Activated CD4-positive, alpha-beta T cell treated with anti-CD3 and anti-CD28 coated beads, Interleukin-2, amount 10 ng/mL, durations not matched to agents 7 days and 5 days (primary cell): ENCODE results near the gene ELN. TPM values are rescaled to one million over a fixed set of nuclear protein-coding genes. Genes with fewer than 3 reads are reported as not detected.

Experiments used
- CTCF ChIA-PET: fragments of 350-600 bp; sonication (Branson Sonifier 250); formaldehyde crosslinking; loops from one replicate; lab custom pipeline; 2021; ENCODE audit warnings: antibody characterized with exemption; lab: Charles Lee
- POLR2A ChIA-PET: fragments of 350-600 bp; sonication (Branson Sonifier 250); formaldehyde crosslinking; loops from one replicate; lab custom pipeline; 2021; ENCODE audit warnings: antibody characterized with exemption; lab: Charles Lee
- DNase-seq: peaks from one replicate; pipeline ENCODE4 v3.0.0-alpha.2; 2020
- H3K27ac Mint-ChIP-seq: one replicate; pipeline ENCODE4 v1.8.0; 2021; ENCODE audit warnings: mild to moderate bottlenecking, moderate library complexity, mixed read lengths
- H3K27me3 Mint-ChIP-seq: one replicate; pipeline ENCODE4 v1.8.0; 2021; ENCODE audit warnings: mixed read lengths
- H3K36me3 Mint-ChIP-seq: one replicate; pipeline ENCODE4 v1.8.0; 2021; ENCODE audit warnings: low read depth, mixed read lengths
- H3K4me1 Mint-ChIP-seq: one replicate; pipeline ENCODE4 v1.8.0; 2021; ENCODE audit warnings: mixed read lengths
- H3K4me3 Mint-ChIP-seq: one replicate; pipeline ENCODE4 v1.8.0; 2021; ENCODE audit warnings: mild to moderate bottlenecking, moderate library complexity, mixed read lengths
- H3K9me3 Mint-ChIP-seq: one replicate; pipeline ENCODE4 v1.8.0; 2021; ENCODE audit warnings: mixed read lengths
- total RNA-seq, 2 experiments: library from RNA; stranded (reverse); gene quantifications; one replicate each; pipeline ENCODE4 v1.2.3, GENCODE V29; 2021

The ELN gene
- total RNA-seq, 2 experiments from 2014 or later, result not detected

DNA sequence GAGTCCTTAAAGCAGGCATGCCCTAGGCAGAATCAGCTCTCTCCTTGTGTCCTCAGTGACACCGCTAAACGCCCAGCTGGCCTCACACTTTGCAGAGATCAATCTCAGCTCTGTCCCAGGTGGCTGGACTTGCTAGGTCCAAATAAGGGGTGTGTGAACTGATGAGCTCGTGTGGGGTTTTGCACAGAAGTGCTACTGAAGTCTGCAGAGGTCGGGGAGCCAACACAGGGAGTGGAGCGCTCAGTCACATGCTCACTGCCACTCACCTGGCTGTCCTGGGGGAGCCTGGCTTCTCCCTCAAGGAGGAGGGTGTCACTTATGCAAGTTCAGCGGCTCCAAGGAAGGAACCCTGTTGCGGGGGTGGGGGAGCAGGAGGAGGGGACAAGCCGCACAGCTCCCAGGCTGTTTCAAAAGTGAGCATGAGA is 2.0 kb downstream of the ELN start:
- ChIA-PET CTCF (interaction anchor here (0.7 kb wide), 2 partner anchors 8 to 18 kb away, joined by 3 read pairs; no protein-coding TSS in a partner anchor), POLR2A (no interaction called here)
- no peaks in the 10 kb centered on the region for H3K9me3 Mint-ChIP-seq
- DNase-seq, result no peak
- no peak overlapping the region for H3K4me3 Mint-ChIP-seq
- no peaks in the 10 kb centered on the region for H3K4me1 Mint-ChIP-seq
- H3K27ac Mint-ChIP-seq, result no peak overlapping the region
- H3K36me3 Mint-ChIP-seq, result no peaks in the 10 kb centered on the region
- H3K27me3 Mint-ChIP-seq, result peaks cover 46% of the 10 kb centered on the region

DNA sequence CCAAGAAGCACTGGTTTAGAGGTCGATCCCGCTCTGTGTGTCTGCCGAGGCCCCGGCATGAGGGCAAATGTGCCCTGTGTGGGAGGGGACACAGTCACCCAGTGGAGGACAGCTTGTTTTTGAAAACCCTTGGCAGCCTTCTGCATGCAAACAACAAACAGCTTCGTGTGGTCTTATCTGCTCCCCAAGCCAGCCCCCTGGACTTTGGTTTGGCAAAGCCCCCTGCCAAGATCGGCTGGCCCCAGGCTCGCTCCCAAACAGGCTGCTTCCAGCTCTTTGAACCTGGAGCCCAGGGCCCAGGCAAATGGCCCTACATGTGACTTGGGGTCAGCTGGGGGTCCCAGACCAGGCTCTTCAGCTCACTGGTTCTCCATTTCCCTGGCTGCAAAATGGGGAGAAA is 2.9 kb downstream of the ELN start:
- no peak for DNase-seq
- no peaks in the 10 kb centered on the region for H3K4me1 Mint-ChIP-seq
- no peaks in the 10 kb centered on the region for H3K36me3 Mint-ChIP-seq
- ChIA-PET POLR2A (interaction anchor here (0.6 kb wide), 1 partner anchor 61 kb away, joined by 16 read pairs; no protein-coding TSS in a partner anchor), CTCF (interaction anchor here (0.6 kb wide), 1 partner anchor 11 kb away, joined by 4 read pairs; no protein-coding TSS in a partner anchor)
- H3K9me3 Mint-ChIP-seq, result no peaks in the 10 kb centered on the region
- H3K27me3 Mint-ChIP-seq, result peaks cover 37% of the 10 kb centered on the region
- H3K4me3 Mint-ChIP-seq, result no peak overlapping the region
- no peak overlapping the region for H3K27ac Mint-ChIP-seq

DNA sequence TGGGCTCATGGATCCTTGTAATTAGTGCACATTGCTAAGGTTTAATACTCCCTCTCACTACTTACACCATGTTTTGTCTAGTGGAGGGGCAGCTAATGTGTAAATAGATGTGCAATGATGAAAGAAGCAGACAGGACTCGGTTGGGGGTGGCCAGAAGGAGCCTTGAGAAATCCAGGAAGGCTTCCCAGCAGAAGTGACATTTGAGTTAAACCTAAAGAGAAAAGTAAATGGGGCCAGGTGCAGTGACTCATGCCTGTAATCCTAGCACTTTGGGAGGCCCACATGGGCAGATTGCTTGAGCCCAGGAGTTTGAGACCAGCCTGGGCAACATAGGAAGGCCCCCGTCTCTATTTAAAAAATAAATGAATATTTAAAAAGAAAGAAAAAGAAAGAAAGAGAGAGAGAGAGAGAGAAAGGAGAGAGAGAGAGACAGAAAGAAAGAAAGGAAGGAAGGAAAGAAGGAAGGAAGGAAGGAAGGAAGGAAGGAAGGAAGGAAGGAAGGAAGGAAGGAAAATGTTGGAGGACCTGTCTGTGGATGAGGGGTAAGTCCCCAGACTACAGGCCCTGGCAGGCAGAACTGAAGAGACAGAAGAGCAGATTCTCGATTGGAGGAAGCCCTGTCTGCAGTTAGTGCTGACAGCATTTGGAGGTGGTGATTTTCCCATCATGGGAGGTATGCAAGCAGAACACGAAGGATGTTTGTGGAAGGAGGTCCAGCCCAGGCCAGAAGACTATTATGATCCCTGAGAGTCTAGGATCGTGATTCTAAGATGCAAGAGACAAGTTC is 3.6 kb downstream of the ELN start:
- Mint-ChIP-seq H3K27ac (no peak overlapping the region), H3K4me3 (no peak overlapping the region), H3K27me3 (peaks cover 32% of the 10 kb centered on the region), H3K9me3 (no peaks in the 10 kb centered on the region), H3K36me3 (no peaks in the 10 kb centered on the region), H3K4me1 (no peaks in the 10 kb centered on the region)
- POLR2A ChIA-PET, result interaction anchor here (0.6 kb wide), 1 partner anchor 60 kb away, joined by 16 read pairs; no protein-coding TSS in a partner anchor
- CTCF ChIA-PET, result interaction anchor here (0.6 kb wide), 1 partner anchor 62 kb away, joined by 3 read pairs; no protein-coding TSS in a partner anchor
- DNase-seq, result no peak

DNA sequence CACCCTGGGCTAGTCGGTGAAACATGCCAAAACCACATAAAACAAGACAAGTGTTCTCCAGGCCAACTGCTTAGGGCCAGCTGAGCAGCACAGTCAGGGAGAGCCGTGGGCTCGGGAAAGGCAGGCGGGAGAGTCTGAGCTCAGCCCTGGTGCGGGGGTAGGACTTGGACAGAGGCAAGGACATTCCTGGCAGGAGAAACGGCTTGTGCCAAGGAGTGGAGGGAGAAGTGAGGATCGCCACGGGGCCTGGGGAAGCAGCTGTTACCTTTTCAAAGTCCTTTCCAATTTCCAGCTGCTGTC is 4.2 kb downstream of the ELN start:
- Mint-ChIP-seq H3K4me1 (no peaks in the 10 kb centered on the region), H3K27ac (no peak overlapping the region), H3K27me3 (peaks cover 27% of the 10 kb centered on the region), H3K9me3 (no peaks in the 10 kb centered on the region), H3K4me3 (no peak overlapping the region), H3K36me3 (no peaks in the 10 kb centered on the region)
- POLR2A ChIA-PET, result no interaction called here
- CTCF ChIA-PET, result interaction anchor here (0.6 kb wide), 1 partner anchor 10 kb away, joined by 3 read pairs; no protein-coding TSS in a partner anchor
- DNase-seq, result no peak

DNA sequence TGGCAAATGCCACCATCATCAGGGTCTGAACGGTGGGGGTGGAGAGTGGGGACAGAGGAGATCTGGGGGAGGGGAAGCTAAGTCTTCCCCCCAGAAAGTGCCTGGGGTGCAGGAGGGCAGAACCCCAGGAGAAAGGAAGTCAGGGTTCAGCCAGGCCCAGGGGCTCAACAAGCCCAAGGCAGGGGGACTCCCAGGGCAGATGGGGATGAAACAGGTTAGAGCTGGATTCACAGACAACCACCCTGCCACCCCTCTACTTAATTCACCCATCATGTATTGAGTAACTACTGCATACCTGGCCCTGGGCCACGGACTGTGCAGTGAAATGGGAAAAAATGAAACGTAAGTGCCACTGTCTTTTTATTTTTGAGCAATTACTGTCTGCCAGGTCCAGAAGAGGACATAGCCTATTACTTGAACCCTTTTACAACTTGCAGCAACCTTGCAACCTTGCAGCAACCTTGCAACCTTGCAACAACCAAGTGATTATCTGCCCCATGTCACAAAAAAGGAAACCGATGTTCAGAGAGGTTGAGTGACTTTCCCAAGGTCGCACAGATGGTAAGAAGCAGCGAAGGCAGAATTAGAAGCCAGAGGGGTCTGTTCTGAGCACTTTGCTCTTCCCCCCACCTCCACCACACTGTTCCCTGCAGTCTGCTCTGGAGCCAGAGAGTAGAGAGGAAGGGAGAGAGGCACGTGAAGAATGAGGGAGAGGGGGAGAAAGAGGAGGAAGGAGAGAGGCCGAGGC is 4.8 kb downstream of the ELN start:
- no peak for DNase-seq
- Mint-ChIP-seq H3K9me3 (no peaks in the 10 kb centered on the region), H3K36me3 (no peaks in the 10 kb centered on the region), H3K27ac (no peak overlapping the region), H3K27me3 (peaks cover 26% of the 10 kb centered on the region), H3K4me3 (no peak overlapping the region), H3K4me1 (no peaks in the 10 kb centered on the region)
- ChIA-PET POLR2A (no interaction called here), CTCF (interaction anchor here (0.6 kb wide), 1 partner anchor 9 kb away, joined by 3 read pairs; no protein-coding TSS in a partner anchor)

DNA sequence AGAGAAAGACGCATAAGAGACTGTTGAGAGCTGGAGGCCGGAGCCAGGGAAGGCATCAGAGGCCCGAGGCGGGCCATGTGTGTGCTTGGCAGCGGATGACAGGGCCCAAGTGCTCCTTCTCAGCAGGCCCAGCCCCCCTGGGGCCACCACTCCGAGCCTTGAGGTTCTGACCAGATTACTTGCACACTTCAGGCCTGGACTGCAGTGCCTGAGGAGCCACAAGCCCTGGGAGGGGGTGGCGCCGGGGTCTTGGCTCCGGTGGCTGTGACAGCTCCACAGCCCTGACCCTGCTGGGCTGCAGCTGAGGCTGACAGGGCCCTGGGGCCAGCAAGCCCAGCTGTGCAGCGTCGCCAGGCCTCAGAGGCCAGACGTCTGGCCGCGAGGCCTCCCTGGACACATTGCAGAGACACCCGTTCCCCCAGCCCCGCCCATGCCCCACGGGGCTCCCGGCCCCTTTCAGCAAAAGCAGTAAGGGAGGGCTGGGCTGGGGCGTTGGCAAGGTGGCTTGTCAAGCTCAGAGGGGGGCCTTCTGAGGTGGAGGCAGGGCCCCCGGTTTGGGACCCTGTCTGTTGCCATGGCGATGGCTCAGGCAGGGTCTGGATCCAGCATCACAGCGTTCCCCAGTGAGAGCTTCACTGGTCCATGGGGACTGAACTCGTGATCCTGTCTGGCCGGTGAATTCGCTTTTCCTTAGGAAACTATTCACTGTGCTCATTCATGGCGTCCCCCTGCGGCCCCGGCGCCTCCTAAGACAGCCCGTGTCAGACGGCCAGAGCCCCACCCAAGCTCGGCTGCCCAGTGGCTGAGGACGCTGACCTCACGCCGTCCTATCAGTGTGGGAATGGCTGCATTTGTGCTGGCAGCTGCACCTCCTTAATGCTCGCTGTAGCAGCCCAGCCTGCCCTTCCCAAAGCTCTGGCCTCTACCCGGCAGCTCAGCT is 5.7 kb downstream of the ELN start:
- Mint-ChIP-seq H3K27me3 (peaks cover 25% of the 10 kb centered on the region), H3K4me1 (no peaks in the 10 kb centered on the region), H3K4me3 (no peak overlapping the region), H3K27ac (no peak overlapping the region), H3K36me3 (no peaks in the 10 kb centered on the region), H3K9me3 (no peaks in the 10 kb centered on the region)
- ChIA-PET CTCF (interaction anchor here (1.8 kb wide), 1 partner anchor 7 kb away, joined by 5 read pairs; no protein-coding TSS in a partner anchor), POLR2A (no interaction called here)
- DNase-seq, result no peak

DNA sequence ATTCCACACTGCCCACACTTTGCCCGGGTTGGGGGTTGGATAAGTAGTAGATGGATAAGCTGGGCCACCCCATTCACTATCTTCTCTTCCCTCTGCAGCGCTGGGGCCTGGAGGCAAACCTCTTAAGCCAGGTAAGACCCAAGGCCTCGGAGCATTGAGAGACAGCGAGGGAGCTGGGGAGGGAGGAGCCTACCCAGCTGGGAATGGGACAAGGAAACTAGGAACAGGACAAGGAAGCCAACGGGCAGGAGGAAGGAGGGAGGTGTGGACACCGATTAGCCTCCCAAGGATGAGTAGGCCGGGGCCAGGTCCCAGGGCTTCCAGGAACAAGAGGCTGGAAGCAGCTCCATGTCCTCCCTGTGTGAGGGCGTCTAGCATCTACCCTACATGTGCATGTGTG is 9.6 kb downstream of the ELN start:
- no peaks in the 10 kb centered on the region for H3K27me3 Mint-ChIP-seq
- POLR2A ChIA-PET, result no interaction called here
- no peak overlapping the region for H3K27ac Mint-ChIP-seq
- CTCF ChIA-PET, result interaction anchor here (0.9 to 2.6 kb wide), 2 partner anchors 11 to 364 kb away, joined by 3 to 12 read pairs; no protein-coding TSS in a partner anchor
- H3K4me1 Mint-ChIP-seq, result no peaks in the 10 kb centered on the region
- H3K4me3 Mint-ChIP-seq, result no peak overlapping the region
- H3K36me3 Mint-ChIP-seq, result no peaks in the 10 kb centered on the region
- no peak for DNase-seq
- H3K9me3 Mint-ChIP-seq, result no peaks in the 10 kb centered on the region

DNA sequence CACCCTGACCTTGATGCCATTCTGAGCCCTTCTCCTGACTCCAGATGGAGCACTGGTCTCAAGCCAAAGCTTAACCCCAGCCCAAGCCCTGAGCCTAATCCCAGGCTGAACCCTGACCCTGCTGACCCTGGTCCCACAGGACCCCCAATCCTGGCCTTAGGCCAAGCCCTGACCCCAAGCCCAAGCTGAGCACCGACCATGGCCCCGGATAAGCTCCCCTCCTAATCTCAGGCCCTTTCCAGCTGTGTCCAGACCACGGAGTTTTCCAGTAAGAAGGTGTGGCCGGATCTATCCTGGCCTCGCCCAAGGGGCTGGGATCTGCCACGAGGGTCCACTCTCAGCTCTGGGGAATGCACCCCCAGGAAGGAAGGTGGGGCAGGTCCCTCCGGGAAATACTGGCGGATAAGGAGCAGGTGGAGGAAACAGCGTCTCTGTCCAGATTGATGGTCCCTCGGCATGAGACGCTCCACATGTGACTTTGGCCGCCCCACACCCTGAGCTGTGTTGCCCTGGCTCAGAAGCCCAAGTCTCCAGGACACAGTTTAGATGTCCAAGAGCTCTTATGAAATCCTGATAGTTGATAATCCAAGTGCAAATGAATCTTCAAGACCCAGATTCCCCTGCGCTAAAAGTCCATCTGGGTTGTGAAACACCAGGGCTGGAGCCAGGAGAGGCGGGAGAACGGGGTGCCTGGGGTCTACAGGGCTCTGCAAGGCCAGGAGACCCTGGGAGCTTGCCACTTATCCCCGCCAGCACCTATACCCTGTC is 10.4 kb downstream of the ELN start:
- Mint-ChIP-seq H3K4me3 (no peak overlapping the region), H3K9me3 (no peaks in the 10 kb centered on the region)
- POLR2A ChIA-PET, result interaction anchor here (0.7 kb wide), 1 partner anchor 100 kb away, joined by 3 read pairs; no protein-coding TSS in a partner anchor

DNA sequence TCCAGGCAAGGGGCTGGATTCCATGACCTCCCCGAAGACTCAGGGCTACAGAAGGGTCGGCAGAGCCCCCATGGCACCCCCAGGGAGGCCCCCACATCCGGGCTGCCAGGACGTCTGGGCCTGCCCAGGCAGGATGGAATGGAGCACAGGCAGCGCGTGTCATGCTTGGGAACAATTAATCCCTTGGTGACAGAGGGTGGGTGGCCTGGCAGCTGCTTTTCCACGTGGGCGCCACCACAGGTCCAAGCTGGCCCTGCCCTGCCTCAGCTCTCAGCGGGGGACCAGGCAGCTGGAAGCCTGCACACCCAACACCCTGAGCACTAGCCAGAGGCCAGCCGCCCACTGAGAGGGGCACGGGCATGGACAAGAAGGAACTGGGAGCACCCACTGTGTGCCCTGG is 11.4 kb downstream of the ELN start:
- no peak for DNase-seq
- no peak overlapping the region for H3K27ac Mint-ChIP-seq
- H3K36me3 Mint-ChIP-seq, result no peaks in the 10 kb centered on the region
- H3K4me1 Mint-ChIP-seq, result no peaks in the 10 kb centered on the region
- no peaks in the 10 kb centered on the region for H3K27me3 Mint-ChIP-seq
- H3K4me3 Mint-ChIP-seq, result no peak overlapping the region
- CTCF ChIA-PET, result interaction anchor here (2.6 kb wide), 1 partner anchor 13 kb away, joined by 12 read pairs; no protein-coding TSS in a partner anchor
- POLR2A ChIA-PET, result no interaction called here
- no peaks in the 10 kb centered on the region for H3K9me3 Mint-ChIP-seq

More for the DNA sequence above, 10.4 kb downstream of the ELN start:
- Mint-ChIP-seq H3K4me1 (no peaks in the 10 kb centered on the region), H3K36me3 (no peaks in the 10 kb centered on the region), H3K27ac (no peak overlapping the region), H3K27me3 (no peaks in the 10 kb centered on the region)
- no peak for DNase-seq
- CTCF ChIA-PET, result interaction anchor here (0.5 to 2.6 kb wide), 4 partner anchors 9 to 363 kb away, joined by 3 to 12 read pairs (median 4); partner anchors contain the start of gene ABHD11

DNA sequence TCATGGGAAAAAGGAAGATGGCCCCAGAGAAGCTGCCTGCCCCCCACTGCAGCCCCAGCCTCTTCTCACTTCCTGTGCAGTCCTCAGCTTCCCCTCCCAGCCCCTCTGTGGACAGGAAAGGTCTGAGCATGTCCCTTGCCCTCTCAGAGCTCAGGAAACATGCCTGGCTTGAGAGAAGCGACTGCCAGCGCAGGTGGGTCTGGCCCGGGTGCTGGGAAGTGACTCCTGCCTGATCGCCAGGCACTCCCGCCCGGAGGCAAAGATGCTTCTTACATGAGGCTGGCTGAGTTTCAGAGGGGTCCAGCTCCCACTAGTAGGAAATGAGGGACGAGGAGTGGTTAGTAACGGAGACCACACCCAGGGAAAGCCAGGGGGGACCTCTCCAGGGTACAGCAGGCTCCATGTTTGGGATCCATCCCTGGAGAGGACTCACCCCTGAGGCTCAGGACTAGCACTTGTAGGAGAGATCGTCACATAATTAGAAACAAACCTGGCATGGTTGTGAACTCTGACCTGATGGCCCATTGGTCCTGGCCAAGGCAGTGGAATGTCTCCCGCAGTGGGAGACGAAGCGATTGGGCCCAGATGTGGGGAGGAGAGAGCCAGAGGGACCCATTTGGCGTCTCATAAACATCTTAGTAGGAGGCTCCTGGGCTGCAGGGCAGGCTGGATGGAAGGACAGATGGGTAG is 12.3 kb downstream of the ELN start:
- no peaks in the 10 kb centered on the region for H3K27me3 Mint-ChIP-seq
- no peak for DNase-seq
- H3K27ac Mint-ChIP-seq, result no peak overlapping the region
- H3K36me3 Mint-ChIP-seq, result no peaks in the 10 kb centered on the region
- no peaks in the 10 kb centered on the region for H3K4me1 Mint-ChIP-seq
- no peaks in the 10 kb centered on the region for H3K9me3 Mint-ChIP-seq
- no peak overlapping the region for H3K4me3 Mint-ChIP-seq
- POLR2A ChIA-PET, result no interaction called here
- CTCF ChIA-PET, result no interaction called here

DNA sequence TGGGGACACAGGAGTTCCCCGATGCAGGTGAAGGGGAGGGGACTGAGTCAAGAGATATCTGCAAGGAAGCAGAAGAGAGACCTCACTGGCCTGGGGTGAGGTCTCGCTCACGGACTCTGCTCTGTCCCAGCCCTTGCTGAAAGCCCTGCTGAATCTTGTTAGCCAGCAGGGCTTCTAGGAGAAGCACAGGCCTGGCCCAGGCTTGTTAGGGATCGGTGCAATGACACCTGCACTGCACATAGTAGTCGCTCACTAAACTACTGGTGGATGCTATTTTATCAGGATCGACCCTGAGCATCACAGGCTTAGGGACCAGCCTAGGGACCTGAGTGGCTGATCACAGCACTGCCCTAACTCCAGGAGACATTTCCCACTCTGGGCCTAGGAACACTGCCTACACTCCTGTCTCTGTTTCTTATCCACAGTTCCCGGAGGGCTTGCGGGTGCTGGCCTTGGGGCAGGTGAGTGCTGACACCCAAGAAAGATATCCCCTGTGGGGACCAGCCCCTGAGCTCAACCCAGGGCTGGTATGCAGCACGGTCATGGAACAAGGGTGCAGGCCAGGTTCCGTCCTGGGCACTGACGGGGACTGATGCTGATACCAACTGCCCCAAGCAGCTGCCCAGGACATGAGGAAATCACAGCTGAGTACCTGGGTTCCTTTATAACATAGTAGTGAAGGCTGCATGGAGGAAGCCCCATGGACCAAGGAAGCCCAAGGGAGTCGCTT is 13.0 kb downstream of the ELN start:
- no peak for DNase-seq
- Mint-ChIP-seq H3K4me1 (no peaks in the 10 kb centered on the region), H3K27ac (no peak overlapping the region), H3K27me3 (no peaks in the 10 kb centered on the region), H3K4me3 (no peak overlapping the region), H3K36me3 (no peaks in the 10 kb centered on the region), H3K9me3 (no peaks in the 10 kb centered on the region)
- CTCF ChIA-PET, result no interaction called here
- POLR2A ChIA-PET, result no interaction called here
